CD4-positive, alpha-beta T cell treated with Interleukin-17A for 4 hours (primary cell): ENCODE measurements around the gene POP7.
"Not testable (repeated sequence)": the region's sequence is repeated elsewhere in the genome, so short reads cannot be mapped to it uniquely, and the experiment has no call there.

ENCODE experiments used
- DNase-seq: peaks from one replicate; pipeline ENCODE4 v3.0.0-alpha.2; 2020; ENCODE audit warnings: mixed read lengths

Gene POP7

DNA sequence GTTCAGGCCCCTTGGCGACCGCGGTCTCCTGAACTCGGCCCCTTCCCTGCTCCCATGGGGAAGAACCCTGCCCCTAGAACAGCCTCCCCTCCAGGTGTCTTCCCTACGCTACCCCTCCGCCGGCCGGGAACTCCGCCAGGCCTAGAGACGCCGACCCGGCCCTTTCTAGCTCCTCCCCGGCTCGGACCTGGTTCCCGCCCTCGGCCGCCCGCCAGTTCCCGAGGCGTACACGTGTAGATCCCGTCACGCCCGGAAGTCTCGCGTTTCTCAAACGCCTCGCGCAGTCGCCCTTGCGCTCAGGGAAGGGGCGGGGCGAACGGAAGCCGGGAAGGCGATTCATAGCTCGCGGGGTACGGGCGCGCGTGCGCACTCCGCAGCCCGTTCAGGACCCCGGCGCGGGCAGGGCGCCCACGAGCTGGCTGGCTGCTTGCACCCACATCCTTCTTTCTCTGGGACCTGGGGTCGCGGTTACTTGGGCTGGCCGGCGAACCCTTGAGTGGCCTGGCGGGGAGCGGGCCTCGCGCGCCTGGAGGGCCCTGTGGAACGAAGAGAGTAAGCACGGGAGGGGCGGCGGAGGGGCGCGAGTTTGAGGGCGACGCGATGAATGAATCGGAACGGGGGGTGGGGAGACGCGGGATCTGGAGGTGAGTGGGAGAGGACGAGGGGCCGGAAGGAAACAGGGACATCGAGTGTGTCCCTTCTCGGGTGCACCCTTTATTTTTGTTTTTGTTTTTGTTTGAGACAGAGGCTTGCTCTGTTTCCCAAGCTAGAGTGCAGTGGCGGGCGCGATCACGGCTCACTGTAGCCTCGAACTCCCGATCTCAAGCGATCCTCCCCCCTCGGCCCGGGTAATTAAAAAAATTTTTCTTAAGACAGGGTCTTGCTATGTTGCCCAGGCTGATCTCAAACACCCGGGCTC is at the start of gene POP7:
TSS of gene POP7 (plus strand) at position 369 of the 919 bp plus-strand sequence. CDS start 710 bp downstream, outside the sequence.
- DNase-seq = peak; percentile 99

DNA sequence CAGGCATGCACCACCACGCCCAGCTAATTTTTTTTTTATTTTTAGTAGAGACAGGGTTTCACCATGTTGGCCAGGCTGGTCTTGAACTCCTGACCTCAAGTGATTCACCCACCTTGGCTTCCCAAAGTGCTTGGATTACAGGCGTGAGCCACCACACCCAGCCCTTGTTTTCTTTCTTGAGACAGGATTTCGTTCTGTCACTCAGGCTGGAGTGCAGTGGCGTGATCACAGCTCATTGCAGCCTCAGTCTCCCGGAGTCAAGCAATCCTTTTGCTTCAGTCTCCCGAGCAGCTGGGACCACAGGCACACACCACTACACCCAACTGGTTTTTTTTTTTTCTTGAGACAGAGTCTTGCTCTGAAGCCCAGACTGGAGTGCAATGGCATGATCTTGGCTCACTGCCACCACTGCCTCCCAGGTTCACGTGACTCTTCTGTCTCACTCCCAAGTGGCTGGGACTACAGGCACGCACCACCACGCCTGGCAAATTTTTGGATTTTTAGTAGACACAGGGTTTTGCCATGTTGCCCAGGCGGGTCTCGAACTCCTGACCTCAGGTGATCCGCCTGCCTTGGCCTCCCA is 43.6 kb upstream of the POP7 start:
- not testable (repeated sequence) for DNase-seq

DNA sequence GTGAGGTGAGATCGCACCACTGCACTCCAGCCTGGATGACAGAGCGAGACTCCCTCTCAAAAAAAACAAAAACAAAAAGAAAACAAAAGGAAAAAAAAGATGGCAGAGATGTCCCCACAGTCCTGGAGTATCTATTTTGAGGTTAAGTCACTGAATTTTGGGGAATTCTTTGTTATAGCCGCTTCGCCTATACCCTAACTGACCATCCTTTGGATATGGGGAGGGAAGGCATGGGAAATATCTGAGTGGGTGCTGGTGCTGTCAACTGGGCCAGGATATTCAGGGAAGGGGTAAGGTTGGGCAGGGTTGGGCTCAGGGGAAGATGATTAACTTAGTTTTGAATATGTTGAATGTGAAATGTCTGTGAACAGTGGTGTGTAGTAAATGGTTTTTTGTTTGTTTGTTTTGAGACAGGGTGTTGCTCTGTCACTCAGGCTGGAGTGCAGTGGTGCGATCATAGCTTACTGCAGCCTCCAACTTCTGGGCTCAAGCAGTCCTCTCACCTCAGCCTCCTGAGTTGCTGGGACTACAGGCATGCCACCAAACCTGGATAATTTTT is 40.7 kb upstream of the POP7 start:
- no peak for DNase-seq

DNA sequence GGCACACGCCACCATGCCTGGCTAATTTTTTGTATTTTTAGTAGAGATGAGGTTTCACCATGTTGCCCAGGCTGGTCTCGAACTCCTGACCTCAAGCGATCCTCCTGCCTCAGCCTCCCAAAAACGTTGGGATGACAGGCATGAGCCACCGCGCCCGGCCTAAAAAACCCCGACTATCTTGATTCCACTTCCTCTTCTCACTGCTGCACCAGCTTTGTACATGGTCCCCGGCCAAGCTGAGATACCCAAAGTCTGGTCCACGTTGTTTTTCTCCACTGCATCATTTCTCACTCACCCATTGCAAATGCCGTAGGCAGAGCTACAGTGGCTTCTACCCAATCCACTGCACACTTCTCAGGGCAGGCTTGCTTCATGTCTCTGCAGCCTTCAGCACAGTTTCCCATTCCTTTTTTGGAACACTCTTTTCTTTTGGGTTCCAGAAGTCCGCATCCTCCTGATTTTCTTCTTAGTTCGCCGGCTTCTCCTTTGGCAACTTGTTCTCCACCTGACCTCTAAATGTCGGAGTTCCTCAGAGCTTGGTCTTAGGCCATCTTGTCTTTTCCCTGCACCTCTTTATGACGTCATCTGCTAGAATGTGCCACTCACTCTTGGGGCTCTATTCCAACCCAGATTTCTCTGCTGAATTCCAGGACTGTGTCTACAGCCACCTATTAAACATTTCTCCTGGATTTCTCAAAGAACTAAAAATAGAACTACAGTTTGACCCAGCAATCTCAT is 38.4 kb upstream of the POP7 start:
- DNase-seq = no peak

DNA sequence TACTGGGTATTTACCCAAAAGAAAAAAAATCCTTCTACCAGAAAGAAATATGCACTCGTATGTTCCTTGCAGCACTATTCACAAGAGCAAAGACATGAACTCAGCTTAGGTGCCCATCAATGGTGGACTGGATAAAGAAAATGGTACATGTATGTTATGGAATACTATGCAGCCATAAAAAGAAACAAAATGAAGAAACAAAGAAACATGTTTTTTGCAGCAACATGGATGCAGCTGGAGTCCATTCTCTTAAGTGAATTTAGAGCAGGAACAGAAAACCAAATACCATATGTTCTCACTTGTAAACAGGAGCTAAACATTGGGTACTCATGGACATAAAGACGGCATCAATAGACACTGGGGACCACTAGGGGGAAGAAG is 37.9 kb upstream of the POP7 start:
- no peak for DNase-seq

DNA sequence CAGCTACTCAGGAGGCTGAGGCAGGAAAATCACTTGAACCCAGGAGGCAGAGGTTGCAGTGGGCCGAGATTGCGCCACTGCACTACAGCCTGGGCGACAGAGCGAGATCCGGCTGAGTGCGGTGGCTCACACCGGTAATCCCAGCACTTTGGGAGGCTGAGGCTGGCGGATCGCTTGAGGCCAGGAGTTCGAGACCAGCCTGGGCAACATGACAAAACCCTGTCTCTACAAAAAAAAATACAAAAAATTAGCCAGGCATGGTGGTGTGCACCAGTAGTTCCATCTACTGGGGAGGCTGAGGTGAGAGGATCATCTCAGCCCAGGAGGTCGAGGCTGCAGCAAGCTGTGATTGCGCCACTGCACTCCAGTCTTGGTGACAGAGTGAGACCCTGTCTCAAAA is 36.8 kb upstream of the POP7 start:
- not testable (repeated sequence) for DNase-seq

DNA sequence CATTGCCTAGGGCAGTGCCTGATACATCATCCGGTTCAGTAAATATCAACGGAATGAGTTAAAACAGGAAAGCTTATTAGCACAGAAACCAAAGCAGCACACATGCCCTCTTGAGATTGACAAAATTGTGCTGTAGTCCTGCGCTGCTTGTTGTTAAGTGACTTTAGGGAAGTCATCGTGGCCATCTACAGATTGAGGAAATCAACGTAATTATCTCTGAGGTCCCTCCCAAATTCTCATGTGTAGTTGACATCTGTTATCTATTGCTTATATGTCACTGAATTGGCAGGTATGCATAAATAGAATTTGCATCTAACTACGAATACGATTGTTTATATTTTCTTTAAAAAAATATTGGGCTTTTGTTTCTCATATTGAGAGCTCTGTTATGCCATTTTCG is 35.8 kb upstream of the POP7 start:
- no peak for DNase-seq

DNA sequence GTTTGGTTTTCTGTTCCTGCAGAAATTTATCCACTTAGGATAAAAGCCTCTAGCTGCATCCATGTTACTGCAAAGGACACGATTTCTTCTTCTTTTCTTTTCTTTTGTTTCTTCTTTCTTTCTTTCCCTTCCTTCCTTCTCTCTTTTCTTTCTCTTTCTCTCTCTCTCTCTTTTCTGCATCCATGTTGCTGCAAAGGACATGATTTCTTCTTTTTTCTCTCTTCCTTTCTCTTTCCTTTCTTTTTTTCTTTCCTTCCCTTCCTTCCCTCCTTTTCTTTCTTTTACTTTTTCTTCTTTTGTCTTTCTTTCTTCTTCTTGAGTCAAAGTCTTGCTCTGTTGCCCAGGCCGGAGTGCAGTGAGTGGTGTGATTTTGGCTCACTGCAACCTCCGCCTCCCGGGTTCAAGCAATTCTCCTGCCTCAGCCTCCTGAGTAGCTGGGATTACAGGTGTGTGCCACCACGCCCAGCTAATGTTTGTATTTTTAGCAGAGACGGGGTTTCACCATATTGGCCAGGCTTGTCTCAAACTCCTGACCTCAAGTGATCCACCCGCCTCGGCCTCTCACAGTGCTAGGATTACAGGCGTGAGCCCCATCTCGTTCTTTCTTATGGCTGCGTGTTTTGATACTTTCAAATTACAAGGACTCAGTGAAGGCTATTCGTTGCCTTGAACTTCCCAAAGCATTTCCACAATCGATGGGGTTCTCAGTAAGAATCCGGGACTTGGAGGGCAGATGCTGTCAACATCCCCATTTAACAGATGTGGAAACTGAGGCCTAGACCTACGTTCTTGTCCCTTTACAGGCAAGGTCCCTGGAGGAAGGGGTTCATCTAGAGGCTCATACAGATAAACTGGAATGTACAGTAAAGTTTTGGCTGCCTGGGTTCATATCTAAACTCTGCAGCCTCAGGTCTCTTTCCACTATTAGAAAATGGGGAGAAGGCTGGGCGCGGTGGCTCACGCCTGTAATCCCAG is 34.3 kb upstream of the POP7 start:
- no peak for DNase-seq

DNA sequence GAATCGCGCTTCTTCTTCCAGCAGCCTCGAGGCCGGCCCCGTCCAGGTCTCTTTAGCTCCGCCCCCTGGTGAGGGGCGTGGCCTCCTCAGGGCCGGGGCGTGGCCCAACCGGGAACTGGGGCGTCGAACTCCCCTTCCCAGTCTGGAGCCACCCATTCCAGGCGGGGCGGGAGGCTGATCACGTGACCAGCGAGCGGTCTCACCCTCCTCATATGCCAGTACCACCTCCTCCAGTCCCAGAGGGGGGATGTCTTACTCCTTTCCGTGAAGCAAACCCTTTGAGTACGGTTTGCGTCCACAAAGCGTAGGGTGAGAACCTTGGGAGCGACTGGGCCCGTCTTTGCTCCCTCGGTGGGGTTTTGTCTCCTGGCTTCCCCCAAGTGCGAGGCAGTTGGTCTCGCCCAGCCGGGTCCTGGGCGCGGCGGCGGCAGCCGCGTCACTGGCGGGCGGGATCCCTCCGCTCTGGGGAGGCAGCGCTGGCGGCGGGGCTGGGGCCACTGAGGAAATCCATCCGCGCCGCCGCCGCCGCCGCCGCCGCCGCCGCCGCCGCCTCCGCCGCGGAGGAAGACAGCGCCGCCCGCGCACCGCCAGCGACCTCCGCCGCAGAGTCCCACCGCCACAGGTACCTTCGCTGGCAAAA is 32.5 kb upstream of the POP7 start, which contains the start of gene GNB2:
TSS of gene GNB2 (plus strand) at position 439 of the 640 bp plus-strand sequence. CDS start 2,526 bp downstream, outside the sequence.
- DNase-seq = peak; percentile 99

DNA sequence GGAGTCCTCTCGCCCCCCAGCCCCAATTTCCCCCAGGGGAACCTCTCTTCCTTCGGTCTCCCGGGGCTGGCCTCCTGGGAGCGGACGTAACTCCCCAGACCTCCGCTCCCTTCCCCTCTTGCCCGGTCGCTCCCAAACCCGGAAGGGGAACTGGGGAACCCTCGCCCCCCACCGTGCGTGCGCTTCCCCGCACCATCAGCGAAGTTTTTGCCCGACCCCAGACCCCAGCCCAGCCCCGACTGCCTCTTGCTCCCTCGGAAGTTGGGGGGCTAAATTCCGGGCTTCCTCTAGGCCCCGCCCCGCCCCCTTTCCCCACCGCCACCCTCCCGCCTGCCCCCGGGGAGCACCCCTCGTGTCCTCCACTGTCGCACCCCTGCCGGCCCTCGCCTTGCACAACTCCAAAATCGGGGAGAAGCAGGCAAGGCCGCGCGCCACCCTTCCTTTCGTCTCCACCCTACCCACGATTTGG is 31.9 kb upstream of the POP7 start:
- DNase-seq = peak; percentile 59

DNA sequence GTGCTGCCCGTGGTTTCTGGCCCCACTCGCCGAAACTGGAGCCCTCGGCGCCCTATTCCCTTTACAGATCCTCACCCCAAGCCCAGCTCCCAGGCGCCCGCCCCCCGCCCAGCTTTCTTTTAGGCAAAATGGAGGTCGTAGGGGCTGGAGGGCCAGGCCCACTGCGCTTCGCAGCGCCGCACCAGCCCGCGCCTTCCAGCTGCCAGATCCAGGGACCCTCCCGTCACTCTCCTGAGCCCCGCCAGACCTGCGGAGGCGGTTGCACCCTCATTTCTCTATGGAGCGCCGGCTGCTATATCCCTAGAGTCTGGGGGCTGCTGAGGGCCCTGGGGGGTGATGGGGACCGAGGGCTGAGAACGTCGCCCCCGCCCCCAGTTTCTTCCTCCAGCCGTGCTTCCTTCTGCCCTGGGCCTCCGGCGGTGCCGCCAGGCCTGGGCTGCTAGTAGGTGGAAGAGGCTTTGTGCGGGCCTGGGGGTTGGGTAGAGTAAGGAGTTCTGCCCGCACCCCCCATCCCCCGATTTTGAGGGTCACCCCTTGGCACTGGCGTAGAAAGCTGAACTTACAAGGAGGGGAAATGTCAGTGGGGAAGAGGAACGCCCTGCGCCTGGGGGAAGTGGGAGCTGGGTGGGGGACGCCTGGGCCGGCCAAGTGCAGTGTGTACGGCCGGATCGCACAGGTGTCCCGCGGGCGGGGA is 31.4 kb upstream of the POP7 start:
- peak; percentile 42 for DNase-seq

DNA sequence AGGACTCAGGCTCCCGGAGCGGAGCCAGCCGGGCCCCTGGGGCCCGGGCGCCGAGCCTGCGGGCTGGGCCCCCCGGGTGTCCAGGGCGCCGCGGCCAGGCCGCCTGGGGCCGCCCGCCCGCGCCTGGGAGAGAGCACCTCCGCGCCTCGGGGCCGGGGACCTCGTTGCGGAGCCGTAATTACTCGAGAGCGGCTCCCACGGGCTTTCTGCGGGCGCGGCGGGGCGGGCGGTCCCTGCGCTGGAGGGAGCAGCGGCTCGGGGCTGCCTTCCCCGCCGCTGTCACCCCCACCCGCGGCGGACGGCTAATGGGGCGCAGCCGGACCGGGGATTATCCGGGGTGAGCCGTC is 30.8 kb upstream of the POP7 start:
- no peak for DNase-seq

DNA sequence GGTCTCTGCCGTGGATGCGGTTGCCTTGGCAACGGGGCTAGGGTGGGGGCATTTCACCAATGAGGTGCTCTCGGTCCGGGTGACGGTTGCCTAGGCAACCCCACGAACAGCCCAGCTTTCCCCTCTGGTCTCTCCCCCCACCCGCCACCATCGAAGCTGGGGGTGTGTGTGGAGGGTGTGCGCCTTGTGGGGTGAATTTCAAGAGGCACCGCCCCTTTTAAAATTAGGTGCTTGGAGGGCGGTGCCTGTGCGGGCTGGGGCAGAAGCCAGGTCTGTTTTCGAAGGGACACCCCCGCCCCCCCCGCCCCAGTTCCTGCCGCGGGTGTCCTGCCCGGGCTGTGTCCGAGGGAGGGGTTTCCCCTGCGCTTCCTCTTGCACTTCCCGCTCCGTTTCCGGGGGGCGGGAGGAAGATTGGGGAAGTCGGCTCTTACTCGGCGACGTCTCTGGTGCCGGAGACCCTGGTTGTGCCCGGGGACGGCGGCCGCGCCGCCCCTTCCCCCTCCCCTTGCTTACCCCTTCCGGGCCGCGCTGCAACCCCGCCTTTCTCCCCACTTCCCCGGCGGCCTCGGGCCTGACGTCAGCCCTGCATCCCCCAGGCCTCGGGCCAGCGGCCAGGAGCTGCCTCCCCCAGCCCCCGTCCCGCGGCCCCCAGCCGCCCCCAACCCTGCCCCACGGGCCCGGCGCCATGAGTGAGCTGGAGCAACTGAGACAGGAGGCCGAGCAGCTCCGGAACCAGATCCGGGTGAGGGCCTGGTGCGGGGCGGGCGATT is 30.2 kb upstream of the POP7 start:
- peak; percentile 90 for DNase-seq

DNA sequence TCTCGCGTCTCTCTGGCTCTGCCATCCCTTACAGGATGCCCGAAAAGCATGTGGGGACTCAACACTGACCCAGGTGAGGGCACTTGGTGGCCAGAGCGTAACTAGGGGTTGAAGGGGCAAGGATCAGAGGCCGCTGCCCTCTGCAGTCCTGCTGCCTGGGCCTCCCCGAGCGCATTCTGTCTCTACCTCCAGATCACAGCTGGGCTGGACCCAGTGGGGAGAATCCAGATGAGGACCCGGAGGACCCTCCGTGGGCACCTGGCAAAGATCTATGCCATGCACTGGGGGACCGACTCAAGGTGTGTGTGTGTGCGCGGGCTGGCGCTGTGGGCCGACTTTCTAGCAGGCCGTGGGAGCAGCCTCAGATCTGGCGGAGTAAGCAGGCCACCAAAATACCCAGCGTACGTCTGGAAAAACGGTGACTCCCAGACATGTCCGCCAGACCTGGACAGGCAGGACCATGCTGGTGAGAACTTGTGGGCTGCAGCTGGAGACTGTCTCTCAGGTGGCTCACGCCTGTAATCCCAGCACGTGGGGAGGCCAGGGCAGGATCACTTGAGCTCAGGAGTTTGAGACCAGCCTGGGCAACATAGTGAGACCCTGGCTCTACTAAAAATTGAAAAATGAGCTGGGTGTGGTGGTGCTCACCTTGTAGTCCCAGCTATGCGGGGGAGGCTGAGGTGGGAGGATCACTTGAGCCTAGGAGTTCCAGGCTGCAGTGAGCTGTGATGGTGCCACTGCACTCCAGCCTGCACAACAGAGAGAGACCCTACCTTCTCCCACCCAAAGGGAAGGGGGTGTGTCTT is 29.2 kb upstream of the POP7 start:
- DNase-seq = no peak

DNA sequence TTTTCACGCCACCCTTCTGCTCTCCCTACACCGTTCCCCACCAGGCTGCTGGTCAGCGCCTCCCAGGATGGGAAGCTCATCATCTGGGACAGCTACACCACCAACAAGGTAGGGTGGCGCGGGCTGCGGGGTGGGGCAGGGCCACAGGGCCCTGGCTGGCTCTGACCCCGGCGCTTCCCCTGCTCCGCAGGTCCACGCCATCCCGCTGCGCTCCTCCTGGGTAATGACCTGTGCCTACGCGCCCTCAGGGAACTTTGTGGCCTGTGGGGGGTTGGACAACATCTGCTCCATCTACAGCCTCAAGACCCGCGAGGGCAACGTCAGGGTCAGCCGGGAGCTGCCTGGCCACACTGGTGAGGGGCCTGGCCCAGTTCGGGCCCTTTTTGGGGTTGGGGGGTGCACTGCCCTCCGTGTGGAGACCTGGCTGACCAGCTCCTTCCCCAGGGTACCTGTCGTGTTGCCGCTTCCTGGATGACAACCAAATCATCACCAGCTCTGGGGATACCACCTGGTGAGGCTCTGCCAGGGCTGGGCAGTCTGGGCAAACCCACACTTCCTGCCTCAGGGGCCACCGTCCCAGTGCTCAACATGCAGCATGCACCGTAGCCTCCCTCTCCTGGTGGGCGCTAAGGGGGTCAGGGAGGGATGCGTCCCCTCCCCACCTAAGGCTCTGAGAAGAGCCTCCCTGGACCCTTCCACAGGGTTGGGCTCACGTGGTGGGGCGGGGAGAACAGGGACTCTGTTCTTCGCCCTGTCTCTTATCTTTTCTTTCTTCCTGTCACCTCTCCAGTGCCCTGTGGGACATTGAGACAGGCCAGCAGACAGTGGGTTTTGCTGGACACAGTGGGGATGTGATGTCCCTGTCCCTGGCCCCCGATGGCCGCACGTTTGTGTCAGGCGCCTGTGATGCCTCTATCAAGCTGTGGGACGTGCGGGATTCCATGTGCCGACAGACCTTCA is 28.3 kb upstream of the POP7 start:
- DNase-seq = no peak

DNA sequence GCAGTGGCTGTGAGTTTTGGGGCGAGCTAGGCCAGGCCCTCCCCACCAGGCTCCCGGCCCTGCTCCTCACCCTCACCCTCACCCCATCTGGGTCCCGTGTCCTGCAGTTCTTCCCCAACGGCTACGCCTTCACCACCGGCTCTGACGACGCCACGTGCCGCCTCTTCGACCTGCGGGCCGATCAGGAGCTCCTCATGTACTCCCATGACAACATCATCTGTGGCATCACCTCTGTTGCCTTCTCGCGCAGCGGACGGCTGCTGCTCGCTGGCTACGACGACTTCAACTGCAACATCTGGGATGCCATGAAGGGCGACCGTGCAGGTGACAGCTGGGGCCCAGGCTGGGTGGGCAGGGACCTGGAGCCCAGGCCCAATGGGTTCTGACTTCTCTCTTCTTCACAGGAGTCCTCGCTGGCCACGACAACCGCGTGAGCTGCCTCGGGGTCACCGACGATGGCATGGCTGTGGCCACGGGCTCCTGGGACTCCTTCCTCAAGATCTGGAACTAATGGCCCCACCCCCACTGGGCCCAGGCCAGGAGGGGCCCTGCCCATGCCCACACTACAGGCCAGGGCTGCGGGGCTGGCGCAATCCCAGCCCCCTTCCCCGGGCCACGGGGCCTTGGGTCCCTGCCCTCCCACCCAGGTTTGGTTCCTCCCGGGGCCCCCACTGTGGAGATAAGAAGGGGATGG is 27.5 kb upstream of the POP7 start:
- no peak for DNase-seq
